ENCODE results near the gene PKHD1.

DNA sequence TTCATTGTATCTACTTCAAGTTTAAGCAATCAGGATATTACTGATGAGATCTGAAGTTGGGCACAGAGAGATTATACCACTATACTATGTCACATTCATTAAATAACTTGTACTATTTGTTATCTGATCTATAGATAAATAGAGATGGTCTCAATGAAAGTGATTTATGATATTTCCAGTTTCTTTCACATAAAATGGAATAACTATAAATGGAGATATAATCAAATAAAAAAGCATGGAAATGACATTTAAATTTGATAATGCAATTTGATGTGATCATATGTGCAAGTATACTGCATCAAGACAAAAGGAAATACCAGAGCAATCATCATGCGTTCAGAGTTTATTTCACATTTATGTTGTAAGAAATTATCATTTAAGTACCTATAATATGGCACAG is 368.9 kb downstream of the PKHD1 start:
- no peak for TF ChIP-seq CTCF (IDR thresholded peaks at IDR 0.05)
- no peak for TF ChIP-seq POLR2A (IDR thresholded peaks at IDR 0.05)
- no peak for TF ChIP-seq POLR2AphosphoS5 (IDR thresholded peaks at IDR 0.05)
- no peak for TF ChIP-seq EP300 (IDR thresholded peaks at IDR 0.05)

Measured in suprapubic skin (tissue), 4 donors.